ENCODE data around the gene NCR2.

NCR2 gene

DNA sequence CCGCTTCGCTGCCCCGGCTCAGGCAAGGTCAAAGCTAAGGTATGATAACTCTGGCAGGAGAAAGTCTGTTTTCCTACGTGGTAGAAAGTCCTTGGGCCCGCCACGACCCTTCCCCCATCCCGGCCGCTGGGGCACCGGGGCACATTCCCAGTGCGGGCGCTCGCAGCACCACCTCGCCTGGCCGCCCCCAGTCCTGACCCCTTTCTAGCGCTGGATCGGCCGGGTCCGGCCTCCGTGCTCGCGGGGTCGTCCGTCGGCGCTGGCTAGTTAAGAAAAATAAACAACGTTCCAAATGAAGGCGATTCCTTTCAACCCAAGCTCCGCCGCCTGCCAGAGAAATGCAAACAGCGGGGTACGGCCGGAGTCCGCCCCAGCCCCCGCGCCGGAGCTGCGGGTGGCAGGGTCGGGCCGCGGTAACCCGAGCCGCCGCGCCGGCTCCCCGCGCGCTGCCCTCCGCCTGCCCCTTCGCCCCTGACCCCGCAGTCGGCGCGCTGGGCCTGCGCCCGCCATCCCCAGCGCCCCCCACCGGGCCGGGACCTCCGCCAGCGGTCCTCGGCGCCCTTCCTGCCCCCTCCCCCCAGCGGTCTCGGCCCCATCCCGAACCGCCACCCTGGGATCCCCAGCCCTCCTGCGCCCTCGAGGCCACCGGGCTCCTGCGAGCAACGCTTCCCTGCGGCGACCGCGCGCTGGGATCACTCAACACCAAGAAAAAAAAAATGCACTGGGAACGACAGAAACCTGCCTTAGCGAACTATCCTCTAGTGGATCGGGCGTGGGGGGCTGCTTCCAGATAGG, 37.6 kb downstream of the NCR2 start:
- CTCF ChIA-PET: interaction anchor here (1.9 kb wide), 2 partner anchors 70 to 229 kb away, joined by 4 to 5 read pairs; no protein-coding TSS in a partner anchor
- DNase-seq (ENCODE audit: extremely low spot score): peak; percentile 21
- POLR2A ChIA-PET: no interaction called here
- TF ChIP-seq TARDBP (IDR thresholded peaks at IDR 0.05): no peak
- TF ChIP-seq ZNF384 (IDR thresholded peaks at IDR 0.05): peak; percentile 69

DNA sequence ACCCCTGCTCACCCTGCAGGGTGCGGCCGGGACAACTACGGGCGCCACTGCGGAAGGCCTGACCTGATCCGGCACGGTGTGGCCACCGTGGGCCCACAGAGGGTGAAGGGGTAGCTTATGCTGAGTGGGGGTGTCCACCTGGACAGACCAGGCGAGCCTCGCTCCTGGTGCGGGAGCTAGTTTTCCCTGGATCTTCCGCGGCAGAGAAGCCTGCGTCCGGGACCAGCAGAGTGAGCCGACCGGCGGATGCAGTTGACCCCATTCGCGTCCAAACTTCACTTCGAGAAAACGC, 38.2 kb downstream of the NCR2 start:
- DNase-seq (ENCODE audit: extremely low spot score): no peak
- TF ChIP-seq, protein P1, sequence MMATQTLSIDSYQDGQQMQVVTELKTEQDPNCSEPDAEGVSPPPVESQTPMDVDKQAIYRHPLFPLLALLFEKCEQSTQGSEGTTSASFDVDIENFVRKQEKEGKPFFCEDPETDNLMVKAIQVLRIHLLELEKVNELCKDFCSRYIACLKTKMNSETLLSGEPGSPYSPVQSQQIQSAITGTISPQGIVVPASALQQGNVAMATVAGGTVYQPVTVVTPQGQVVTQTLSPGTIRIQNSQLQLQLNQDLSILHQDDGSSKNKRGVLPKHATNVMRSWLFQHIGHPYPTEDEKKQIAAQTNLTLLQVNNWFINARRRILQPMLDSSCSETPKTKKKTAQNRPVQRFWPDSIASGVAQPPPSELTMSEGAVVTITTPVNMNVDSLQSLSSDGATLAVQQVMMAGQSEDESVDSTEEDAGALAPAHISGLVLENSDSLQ (IDR thresholded peaks at IDR 0.05): no peak
- no peak for TF ChIP-seq SUZ12 (IDR thresholded peaks at IDR 0.05)
- no peak for TF ChIP-seq ZNF384 (IDR thresholded peaks at IDR 0.05)
- no peak for TF ChIP-seq ELF4 (IDR thresholded peaks at IDR 0.05)
- TF ChIP-seq TARDBP (IDR thresholded peaks at IDR 0.05): no peak
- no peak for TF ChIP-seq ARNT (IDR thresholded peaks at IDR 0.05)
- TF ChIP-seq HDGF (IDR thresholded peaks at IDR 0.05; ENCODE audit: borderline replicate concordance): no peak
- no peak for TF ChIP-seq L3MBTL2 (conservative IDR thresholded peaks at IDR 0.05)
- TF ChIP-seq FOXM1 (IDR thresholded peaks at IDR 0.05; ENCODE audit: borderline replicate concordance): no peak
- no peak for TF ChIP-seq NFRKB (IDR thresholded peaks at IDR 0.05)
- no peak for TF ChIP-seq BHLHE40 (IDR thresholded peaks at IDR 0.05; ENCODE audit: borderline replicate concordance)
- no peak for TF ChIP-seq SP1 (IDR thresholded peaks at IDR 0.05)
- no peak for TF ChIP-seq CTBP1 (IDR thresholded peaks at IDR 0.05; ENCODE audit: borderline replicate concordance)
- TF ChIP-seq FOXA1 (IDR thresholded peaks at IDR 0.05): no peak
- no peak for TF ChIP-seq FOXK2 (IDR thresholded peaks at IDR 0.05)
- ChIA-PET POLR2A (interaction anchor here (1.0 kb wide), 1 partner anchor 48 kb away, joined by 3 read pairs; no protein-coding TSS in a partner anchor), CTCF (interaction anchor here (1.9 kb wide), 2 partner anchors 69 to 229 kb away, joined by 4 to 5 read pairs; no protein-coding TSS in a partner anchor)

DNA sequence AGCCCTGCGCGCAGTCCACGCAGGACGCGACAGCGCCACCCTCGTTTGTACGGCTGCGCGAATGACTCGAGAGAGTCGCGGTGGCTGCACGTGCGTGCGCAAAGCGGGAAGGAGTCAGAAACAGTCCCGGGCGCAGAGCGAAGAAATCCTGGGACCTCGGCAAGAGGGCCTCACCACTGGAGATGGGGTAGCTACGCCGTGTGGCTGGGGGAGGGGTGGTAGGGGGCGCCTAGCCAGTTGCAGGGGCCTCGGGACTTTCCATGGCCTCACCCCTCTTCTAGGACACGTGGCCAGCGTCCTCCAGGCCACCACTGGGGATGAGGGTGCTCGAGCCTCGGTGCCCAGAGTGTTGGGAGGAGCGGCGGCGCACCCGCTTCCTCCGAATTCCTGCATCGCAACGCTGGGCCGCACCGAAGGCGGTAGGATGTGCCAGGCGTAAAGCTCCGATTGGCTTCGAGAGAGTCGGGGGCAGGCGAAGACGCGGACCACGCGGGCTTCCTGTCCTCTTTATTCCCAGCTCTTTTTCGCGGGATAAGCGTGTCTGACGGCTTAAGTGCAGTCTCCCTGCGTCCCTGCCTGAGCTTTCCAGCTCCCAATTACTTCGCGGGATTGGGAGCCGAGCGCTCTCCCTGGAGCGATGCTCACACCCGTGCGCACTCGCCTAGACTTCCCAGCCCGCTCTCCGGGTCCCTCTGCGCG, 38.7 kb downstream of the NCR2 start:
- ChIA-PET POLR2A (interaction anchor here (1.0 kb wide), 1 partner anchor 48 kb away, joined by 3 read pairs; no protein-coding TSS in a partner anchor), CTCF (interaction anchor here (1.2 to 1.9 kb wide), 3 partner anchors 50 to 228 kb away, joined by 3 to 5 read pairs (median 5); no protein-coding TSS in a partner anchor)
- no peak for DNase-seq (ENCODE audit: extremely low spot score)
- no peak for TF ChIP-seq BHLHE40 (IDR thresholded peaks at IDR 0.05; ENCODE audit: borderline replicate concordance)
- no peak for TF ChIP-seq SP1 (IDR thresholded peaks at IDR 0.05)
- no peak for TF ChIP-seq FOXA1 (IDR thresholded peaks at IDR 0.05)
- TF ChIP-seq ZNF384 (IDR thresholded peaks at IDR 0.05): no peak
- no peak for TF ChIP-seq LEF1 (IDR thresholded peaks at IDR 0.05; ENCODE audit: borderline replicate concordance)
- no peak for TF ChIP-seq FOXK2 (IDR thresholded peaks at IDR 0.05)
- no peak for TF ChIP-seq ARNT (IDR thresholded peaks at IDR 0.05)
- TF ChIP-seq L3MBTL2 (conservative IDR thresholded peaks at IDR 0.05): no peak
- TF ChIP-seq TARDBP (IDR thresholded peaks at IDR 0.05): no peak
- TF ChIP-seq ELF4 (IDR thresholded peaks at IDR 0.05): no peak
- TF ChIP-seq NFRKB (IDR thresholded peaks at IDR 0.05): no peak
- no peak for TF ChIP-seq FOXM1 (IDR thresholded peaks at IDR 0.05; ENCODE audit: borderline replicate concordance)
- no peak for TF ChIP-seq SUZ12 (IDR thresholded peaks at IDR 0.05)
- TF ChIP-seq, protein P1 (IDR thresholded peaks at IDR 0.05): no peak
- no peak for TF ChIP-seq CTBP1 (IDR thresholded peaks at IDR 0.05; ENCODE audit: borderline replicate concordance)
- TF ChIP-seq HDGF (IDR thresholded peaks at IDR 0.05; ENCODE audit: borderline replicate concordance): no peak

DNA sequence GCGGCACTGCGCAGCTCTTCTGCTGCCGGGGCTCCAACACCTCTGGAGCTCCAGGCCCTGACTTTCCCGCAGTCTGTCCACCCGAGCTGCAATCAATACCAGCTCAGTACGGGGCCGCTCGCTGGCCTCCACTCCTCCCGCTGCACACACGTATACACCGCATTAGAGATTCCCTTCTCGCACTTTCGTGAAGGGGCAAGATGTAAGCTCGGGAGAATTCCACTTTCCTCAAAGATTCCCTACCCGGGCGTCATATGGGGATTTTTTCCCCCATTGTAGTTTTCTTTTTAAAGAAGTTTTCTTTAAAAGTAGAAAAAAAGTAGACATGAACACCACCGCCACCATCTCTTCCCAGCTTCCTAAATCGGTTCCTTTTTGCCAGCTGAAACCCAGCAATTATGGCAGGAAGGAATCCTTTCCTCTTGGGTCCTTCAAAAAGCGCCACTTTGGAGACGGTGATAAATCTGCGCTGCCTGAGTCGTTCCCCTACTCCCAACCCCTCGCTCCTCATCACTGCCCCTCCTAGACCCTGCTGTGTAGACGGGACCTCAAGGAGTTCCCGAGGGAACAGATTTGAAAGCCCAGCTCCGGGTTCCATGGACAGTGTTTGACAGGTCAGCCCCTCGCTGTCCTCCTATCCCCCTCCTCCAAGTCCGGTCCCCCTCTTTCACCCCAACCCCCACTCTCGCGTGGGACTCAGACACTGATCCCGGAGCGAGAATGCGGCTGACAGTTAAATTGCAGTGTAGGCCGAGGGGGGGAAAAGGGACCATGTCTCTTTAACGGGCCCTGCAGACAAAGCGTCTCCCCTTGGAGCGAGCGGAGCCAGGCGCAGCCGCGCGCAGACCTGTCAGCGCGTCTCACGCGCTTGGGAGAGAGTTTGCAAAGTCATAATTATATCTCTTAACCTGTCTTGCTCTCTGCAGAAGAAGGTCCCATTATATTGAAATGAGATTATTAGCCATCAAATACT, 39.5 kb downstream of the NCR2 start:
- CTCF ChIA-PET: interaction anchor here (1.2 to 1.9 kb wide), 3 partner anchors 49 to 228 kb away, joined by 3 to 5 read pairs (median 5); no protein-coding TSS in a partner anchor
- POLR2A ChIA-PET: interaction anchor here (1.0 kb wide), 1 partner anchor 47 kb away, joined by 3 read pairs; no protein-coding TSS in a partner anchor
- no peak for DNase-seq (ENCODE audit: extremely low spot score)
- TF ChIP-seq FOXA1 (IDR thresholded peaks at IDR 0.05) (no peak), L3MBTL2 (conservative IDR thresholded peaks at IDR 0.05) (no peak), ELF4 (IDR thresholded peaks at IDR 0.05) (no peak), SUZ12 (IDR thresholded peaks at IDR 0.05) (no peak), TARDBP (IDR thresholded peaks at IDR 0.05) (no peak), CTBP1 (IDR thresholded peaks at IDR 0.05; ENCODE audit: borderline replicate concordance) (no peak)

DNA sequence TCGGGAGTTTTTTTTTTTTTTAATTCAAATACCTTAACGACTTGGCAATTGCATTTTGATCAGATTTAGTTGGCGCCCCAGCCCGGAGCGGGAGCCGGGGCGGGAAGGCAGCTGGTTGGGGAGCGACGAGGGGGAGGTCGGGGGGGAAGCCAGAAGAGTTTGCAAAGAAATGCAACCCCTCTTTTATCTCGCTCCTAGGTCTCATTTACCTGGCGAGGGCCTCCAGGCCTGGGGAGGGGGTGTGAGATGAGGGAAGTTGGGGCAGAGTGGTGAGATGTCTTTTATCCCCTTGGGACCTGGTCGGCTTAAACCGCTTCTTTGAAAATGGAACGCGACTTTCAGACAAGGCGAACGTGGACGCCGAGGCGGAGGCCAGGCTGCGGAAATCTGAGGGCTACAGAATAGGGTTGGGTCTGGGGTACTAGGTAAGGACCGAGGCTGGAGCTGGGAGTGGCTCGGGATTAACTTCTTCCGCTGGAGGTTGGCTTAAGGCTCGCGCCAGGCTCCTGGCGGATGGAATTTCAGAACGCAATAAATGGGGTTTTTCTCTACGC, 40.3 kb downstream of the NCR2 start:
- no peak for DNase-seq (ENCODE audit: extremely low spot score)
- POLR2A ChIA-PET: no interaction called here
- CTCF ChIA-PET: no interaction called here
- TF ChIP-seq BHLHE40 (IDR thresholded peaks at IDR 0.05; ENCODE audit: borderline replicate concordance) (no peak), ELF4 (IDR thresholded peaks at IDR 0.05) (no peak), ZNF384 (IDR thresholded peaks at IDR 0.05) (no peak), LEF1 (IDR thresholded peaks at IDR 0.05; ENCODE audit: borderline replicate concordance) (no peak), ARNT (IDR thresholded peaks at IDR 0.05) (no peak), HDGF (IDR thresholded peaks at IDR 0.05; ENCODE audit: borderline replicate concordance) (no peak), CTBP1 (IDR thresholded peaks at IDR 0.05; ENCODE audit: borderline replicate concordance) (no peak), FOXA1 (IDR thresholded peaks at IDR 0.05) (no peak), FOXK2 (IDR thresholded peaks at IDR 0.05) (no peak)
- TF ChIP-seq, protein P1 (IDR thresholded peaks at IDR 0.05): no peak
